CD14-positive monocyte (primary cell): ENCODE data around the gene PELI2. TPM values are rescaled to one million over a fixed set of nuclear protein-coding genes. Genes with fewer than 3 reads are reported as not detected.
A peak's percentile ranks its signal among the peaks of the same experiment; 100 is the strongest.

Experiments
- DNase-seq, 3 donors: peaks; one replicate each; pipeline ENCODE4 v3.0.0-alpha.2; 2011 to 2022
- H2AFZ ChIP-seq: 2 replicates; pipeline ENCODE4 v1.6.0; 2012; ENCODE audit warnings: mild to moderate bottlenecking, low read depth, low read length, inconsistent platforms; ENCODE audit not compliant: insufficient read depth, poor library complexity, severe bottlenecking
- H3K27ac ChIP-seq, 2 donors: 1 replicate in 1 of 2; 2 replicates in 1 of 2; pipeline ENCODE4 v1.5.1; 2012 to 2013; ENCODE audit warnings: low read length in 2 of 2, control low read depth in 1 of 2, inconsistent platforms in 1 of 2, low read depth in 1 of 2, mild to moderate bottlenecking in 1 of 2
- H3K27me3 ChIP-seq, 2 donors: one replicate each; pipeline versions ENCODE4 v1.6.0 to v1.6.1; 2011 to 2013; ENCODE audit warnings: low read length in 2 of 2; ENCODE audit not compliant: control insufficient read depth in 2 of 2, insufficient read depth in 2 of 2
- H3K36me3 ChIP-seq, 2 donors: replicated peaks in 1 of 2; 1 replicate in 1 of 2; 2 replicates in 1 of 2; pipeline versions ENCODE4 v1.5.1 to v1.6.1; 2012 to 2013; ENCODE audit warnings: low read length in 2 of 2, control low read depth in 1 of 2, inconsistent platforms in 1 of 2, mild to moderate bottlenecking in 1 of 2; ENCODE audit not compliant: insufficient read depth in 2 of 2, control insufficient read depth in 1 of 2
- H3K4me1 ChIP-seq, 2 donors: 1 replicate in 1 of 2; 2 replicates in 1 of 2; pipeline versions ENCODE4 v1.5.1 to v1.6.1; 2012 to 2013; ENCODE audit warnings: low read length in 2 of 2, control low read depth in 1 of 2, inconsistent platforms in 1 of 2, mild to moderate bottlenecking in 1 of 2, moderate library complexity in 1 of 2; ENCODE audit not compliant: insufficient read depth in 2 of 2, control insufficient read depth in 1 of 2
- H3K4me2 ChIP-seq: replicated peaks from 2 replicates; pipeline ENCODE3; 2012; ENCODE audit warnings: low read length, moderate library complexity, mild to moderate bottlenecking; ENCODE audit not compliant: poor library complexity, severe bottlenecking; ENCODE audit errors: extremely low read depth
- H3K4me3 ChIP-seq, 3 experiments: fragments of 200-600 bp in 1 of 3; sonication (generic) in 1 of 3; replicated peaks in 1 of 3; 1 replicate in 2 of 3; 2 replicates in 1 of 3; pipeline ENCODE4 v1.5.1; 2011 to 2013; ENCODE audit warnings: low read length in 3 of 3, mild to moderate bottlenecking in 3 of 3, control low read depth in 2 of 3, low read depth in 2 of 3, inconsistent platforms in 1 of 3, moderate library complexity in 1 of 3
- H3K79me2 ChIP-seq: 2 replicates; pipeline ENCODE4 v1.6.0; 2012; ENCODE audit warnings: mild to moderate bottlenecking, control low read depth, inconsistent platforms, low read length, moderate library complexity; ENCODE audit not compliant: insufficient read depth
- H3K9ac ChIP-seq: 2 replicates; pipeline ENCODE4 v1.6.0; 2017; ENCODE audit warnings: low read length, mild to moderate bottlenecking; ENCODE audit not compliant: insufficient read depth, poor library complexity, severe bottlenecking
- H3K9me3 ChIP-seq, 2 donors: replicated peaks in 1 of 2; 1 replicate in 1 of 2; 2 replicates in 1 of 2; pipeline versions ENCODE4 v1.5.1 to v1.6.1; 2012 to 2013; ENCODE audit warnings: low read length in 2 of 2, control low read depth in 1 of 2; ENCODE audit not compliant: control insufficient read depth in 1 of 2, insufficient read depth in 1 of 2
- H4K20me1 ChIP-seq: 2 replicates; pipeline ENCODE4 v1.6.0; 2012; ENCODE audit warnings: mild to moderate bottlenecking, low read length, control low read depth, moderate library complexity; ENCODE audit not compliant: insufficient read depth
- H3K27ac Mint-ChIP-seq, 7 donors: one replicate each; pipeline ENCODE4 v1.8.0; 2020; ENCODE audit warnings: mild to moderate bottlenecking in 7 of 7, mixed read lengths in 7 of 7, moderate library complexity in 6 of 7, inconsistent platforms in 2 of 7
- H3K27me3 Mint-ChIP-seq, 3 donors: one replicate each; pipeline ENCODE4 v1.8.0; 2021 to 2022; ENCODE audit warnings: low read depth in 3 of 3, mild to moderate bottlenecking in 3 of 3, mixed read lengths in 3 of 3, moderate library complexity in 3 of 3, inconsistent platforms in 1 of 3
- H3K36me3 Mint-ChIP-seq, 2 donors: one replicate each; pipeline ENCODE4 v1.8.0; 2020; ENCODE audit warnings: mixed read lengths in 2 of 2, inconsistent platforms in 1 of 2, mild to moderate bottlenecking in 1 of 2
- H3K4me1 Mint-ChIP-seq: one replicate; pipeline ENCODE4 v1.8.0; 2020; ENCODE audit warnings: mild to moderate bottlenecking, mixed read lengths
- H3K4me3 Mint-ChIP-seq, 2 donors: one replicate each; pipeline ENCODE4 v1.8.0; 2020; ENCODE audit warnings: mild to moderate bottlenecking in 2 of 2, mixed read lengths in 2 of 2, moderate library complexity in 1 of 2
- H3K9me3 Mint-ChIP-seq, 7 donors: one replicate each; pipeline ENCODE4 v1.8.0; 2020 to 2022; ENCODE audit warnings: mixed read lengths in 7 of 7, mild to moderate bottlenecking in 6 of 7, moderate library complexity in 6 of 7, inconsistent platforms in 2 of 7
- WGBS: methylation state at CpG from one replicate; pipeline ENCODE4 v1.1.5; 2013; ENCODE audit warnings: missing lambda C conversion rate; ENCODE audit not compliant: insufficient coverage; 5-methylcytosine and 5-hydroxymethylcytosine counted together
- intact Hi-C, 2 donors: fragments of 100-400 bp; cut with micrococcal nuclease; formaldehyde crosslinking; loops; one replicate each; pipeline versions ENCODE4 v1.15.0 to v1.15.1; 2023
- polyA plus RNA-seq, 3 donors: library from polyadenylated mRNA; depleted of rRNA in 1 of 3; unstranded in 2 of 3; stranded (reverse) in 1 of 3; fragments of 300-500 nt in 2 of 3; fragments of >200 nt in 1 of 3; fragmentation: Illumina TruSeq in 2 of 3; gene quantifications; 1 replicate in 2 of 3; 2 replicates in 1 of 3; pipeline ENCODE4 v1.2.3, GENCODE V29; 2012 to 2021
- TF ChIP-seq, protein P1 (sequence below): fragments of 200-600 bp; IDR thresholded peaks from one replicate; pipeline ENCODE4 v1.8.0; 2022; ENCODE audit warnings: antibody characterized with exemption, mild to moderate bottlenecking

Gene PELI2
- polyA plus RNA-seq, 3 donors: 10.1 to 35.8 (median 12.5) TPM

DNA sequence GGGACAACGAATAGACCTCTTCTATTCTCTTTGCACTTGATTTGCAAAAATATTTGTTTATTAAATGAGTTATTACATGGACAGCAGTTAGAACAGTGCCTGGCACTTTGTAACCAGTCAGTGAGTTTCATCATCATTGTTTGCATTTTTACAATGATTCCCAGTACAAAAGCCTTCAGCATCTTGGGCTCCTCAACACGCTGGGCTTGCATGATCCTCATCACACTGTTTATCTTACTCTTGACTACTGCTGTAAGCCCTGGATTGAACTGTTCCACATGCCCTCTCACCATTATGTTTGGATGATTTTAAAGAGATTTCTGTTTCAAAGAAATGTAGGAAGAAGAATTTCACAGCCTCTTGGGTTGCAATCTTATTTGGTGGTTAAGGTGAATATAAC lies 204.3 kb downstream of the PELI2 start:
- H3K27ac ChIP-seq: no peak overlapping the region
- intact Hi-C loops: no loop called here
- H3K36me3 ChIP-seq: peaks cover 0 to 5% of the 10 kb centered on the region in 2 donors
- WGBS: no CpG with 5 or more reads among the region's 2 CpGs
- Mint-ChIP-seq H3K9me3 (peaks cover 3 to 16% (median 7%) of the 10 kb centered on the region in 7 donors), H3K36me3 (peaks cover 11 to 19% of the 10 kb centered on the region in 2 donors), H3K27me3 (no peaks in the 10 kb centered on the region), H3K27ac (peak overlapping the region in 1 of 7 donors; percentile 45), H3K4me1 (peaks cover 3% of the 10 kb centered on the region), H3K4me3 (no peak overlapping the region)
- H3K9ac ChIP-seq: no peak overlapping the region
- TF ChIP-seq, protein P1, sequence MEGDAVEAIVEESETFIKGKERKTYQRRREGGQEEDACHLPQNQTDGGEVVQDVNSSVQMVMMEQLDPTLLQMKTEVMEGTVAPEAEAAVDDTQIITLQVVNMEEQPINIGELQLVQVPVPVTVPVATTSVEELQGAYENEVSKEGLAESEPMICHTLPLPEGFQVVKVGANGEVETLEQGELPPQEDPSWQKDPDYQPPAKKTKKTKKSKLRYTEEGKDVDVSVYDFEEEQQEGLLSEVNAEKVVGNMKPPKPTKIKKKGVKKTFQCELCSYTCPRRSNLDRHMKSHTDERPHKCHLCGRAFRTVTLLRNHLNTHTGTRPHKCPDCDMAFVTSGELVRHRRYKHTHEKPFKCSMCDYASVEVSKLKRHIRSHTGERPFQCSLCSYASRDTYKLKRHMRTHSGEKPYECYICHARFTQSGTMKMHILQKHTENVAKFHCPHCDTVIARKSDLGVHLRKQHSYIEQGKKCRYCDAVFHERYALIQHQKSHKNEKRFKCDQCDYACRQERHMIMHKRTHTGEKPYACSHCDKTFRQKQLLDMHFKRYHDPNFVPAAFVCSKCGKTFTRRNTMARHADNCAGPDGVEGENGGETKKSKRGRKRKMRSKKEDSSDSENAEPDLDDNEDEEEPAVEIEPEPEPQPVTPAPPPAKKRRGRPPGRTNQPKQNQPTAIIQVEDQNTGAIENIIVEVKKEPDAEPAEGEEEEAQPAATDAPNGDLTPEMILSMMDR: no peak
- DNase-seq: no peak
- no peak overlapping the region for H2AFZ ChIP-seq
- no peaks in the 10 kb centered on the region for H3K4me1 ChIP-seq
- H3K4me2 ChIP-seq: no peak overlapping the region
- H3K79me2 ChIP-seq: no peaks in the 10 kb centered on the region
- no peak overlapping the region for H3K4me3 ChIP-seq
- no peaks in the 10 kb centered on the region for H3K27me3 ChIP-seq
- no peaks in the 10 kb centered on the region for H3K9me3 ChIP-seq
- H4K20me1 ChIP-seq: no peaks in the 10 kb centered on the region

DNA sequence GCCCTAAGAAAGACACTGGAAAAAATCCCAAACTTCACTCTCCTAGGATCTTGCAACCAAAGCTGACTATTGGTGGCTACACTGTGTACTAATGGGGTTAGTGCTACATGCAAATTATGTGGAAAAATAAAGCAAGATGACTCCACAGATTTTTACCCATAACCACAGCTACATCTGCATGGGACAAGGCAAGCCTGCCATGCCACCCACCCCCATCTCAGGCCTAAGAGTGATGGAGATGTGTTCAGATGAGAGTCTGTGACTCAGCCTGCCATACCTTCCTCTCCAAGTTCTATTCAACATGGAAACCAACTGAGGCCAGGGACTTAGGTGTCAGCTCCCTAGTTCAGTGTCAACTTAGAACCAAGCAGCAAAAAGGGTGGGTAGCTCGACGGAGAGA lies 206.2 kb downstream of the PELI2 start:
- WGBS: no CpG with 5 or more reads among the region's 2 CpGs
- Mint-ChIP-seq H3K4me1 (peaks cover 3% of the 10 kb centered on the region), H3K9me3 (peaks cover 0 to 11% (median 2%) of the 10 kb centered on the region in 7 donors), H3K36me3 (peaks cover 5 to 17% of the 10 kb centered on the region in 2 donors), H3K27me3 (no peaks in the 10 kb centered on the region), H3K4me3 (no peak overlapping the region), H3K27ac (no peak overlapping the region)
- no peaks in the 10 kb centered on the region for H3K4me1 ChIP-seq
- no peaks in the 10 kb centered on the region for H3K36me3 ChIP-seq
- H3K27ac ChIP-seq: no peak overlapping the region
- no peak overlapping the region for H3K9ac ChIP-seq
- no peak overlapping the region for H3K4me3 ChIP-seq
- H3K27me3 ChIP-seq: no peaks in the 10 kb centered on the region
- no peak overlapping the region for H3K4me2 ChIP-seq
- intact Hi-C loops: no loop called here
- H3K79me2 ChIP-seq: no peaks in the 10 kb centered on the region
- no peaks in the 10 kb centered on the region for H4K20me1 ChIP-seq
- H2AFZ ChIP-seq: no peak overlapping the region
- DNase-seq: no peak
- TF ChIP-seq, protein P1: no peak
- no peaks in the 10 kb centered on the region for H3K9me3 ChIP-seq
